ENCODE measurements around the gene TSPAN11. TPM values are rescaled to one million over a fixed set of nuclear protein-coding genes. Genes with fewer than 3 reads are reported as not detected.

TSPAN11 gene
- total RNA-seq, 1 experiment from 2014 or later = 4.6 TPM

GRCh38 chr12:30955214-30955613 lies 28.7 kb downstream of the TSPAN11 start (continued):
- no peak for TF ChIP-seq AFF4 (CRISPR knock-in tag; IDR thresholded peaks at IDR 0.05; ENCODE audit: borderline replicate concordance)
- TF ChIP-seq ZNF396 (CRISPR knock-in tag; IDR thresholded peaks at IDR 0.05; ENCODE audit: borderline replicate concordance) = no peak

GRCh38 chr12:30959110-30959710 lies 32.7 kb downstream of the TSPAN11 start:
- ATAC-seq (no peak), DNase-seq (ENCODE audit: low spot score) (no peak)
- H3K4me1 Mint-ChIP-seq = peaks cover 5% of the 10 kb centered on the region
- H3K27me3 Mint-ChIP-seq (ENCODE audit: low read depth) = no peaks in the 10 kb centered on the region; the same call in 1 of the 2 replicates
- TF ChIP-seq FOXK1 (CRISPR knock-in tag; IDR thresholded peaks at IDR 0.05) (no peak), SMAD3 (CRISPR knock-in tag; IDR thresholded peaks at IDR 0.05; ENCODE audit: borderline replicate concordance) (no peak), EMX1 (CRISPR knock-in tag; IDR thresholded peaks at IDR 0.05) (no peak), CTCF (IDR thresholded peaks at IDR 0.05) (no peak), PREB (CRISPR knock-in tag; IDR thresholded peaks at IDR 0.05; ENCODE audit: borderline replicate concordance) (no peak), GABPB1 (CRISPR knock-in tag; IDR thresholded peaks at IDR 0.05) (no peak), MAX (CRISPR knock-in tag; IDR thresholded peaks at IDR 0.05) (no peak), AR (CRISPR knock-in tag; IDR thresholded peaks at IDR 0.05) (no peak), PRRX2 (CRISPR knock-in tag; IDR thresholded peaks at IDR 0.05) (no peak), NR1H2 (CRISPR knock-in tag; IDR thresholded peaks at IDR 0.05) (no peak), STAT6 (CRISPR knock-in tag; conservative IDR thresholded peaks at IDR 0.05; ENCODE audit: low read depth) (no peak), ZNF317 (CRISPR knock-in tag; IDR thresholded peaks at IDR 0.05; ENCODE audit: borderline replicate concordance, low read depth) (no peak), CREB1 (CRISPR knock-in tag; IDR thresholded peaks at IDR 0.05) (no peak), USF2 (CRISPR knock-in tag; IDR thresholded peaks at IDR 0.05) (no peak), OVOL2 (CRISPR knock-in tag; IDR thresholded peaks at IDR 0.05; ENCODE audit: borderline replicate concordance) (no peak), JUN (CRISPR knock-in tag; IDR thresholded peaks at IDR 0.05) (no peak), ETV6 (CRISPR knock-in tag; IDR thresholded peaks at IDR 0.05) (no peak)
- H3K9me3 Mint-ChIP-seq = peaks cover 5% of the 10 kb centered on the region; the same call in 1 of the 2 replicates
- no peak overlapping the region for H3K27ac Mint-ChIP-seq
- no peak overlapping the region for H3K4me3 Mint-ChIP-seq
- ChIA-PET POLR2A (interaction anchor here (0.7 kb wide), 1 partner anchor 61 kb away, joined by 5 read pairs; no protein-coding TSS in a partner anchor), CTCF (interaction anchor here (2.4 kb wide), 1 partner anchor 14 kb away, joined by 7 read pairs; no protein-coding TSS in a partner anchor)
- no peaks in the 10 kb centered on the region; the same call in 1 of the 2 replicates for H3K36me3 Mint-ChIP-seq
